Measurements from ENCODE around the gene CRYBB3.

The CRYBB3 gene

DNA sequence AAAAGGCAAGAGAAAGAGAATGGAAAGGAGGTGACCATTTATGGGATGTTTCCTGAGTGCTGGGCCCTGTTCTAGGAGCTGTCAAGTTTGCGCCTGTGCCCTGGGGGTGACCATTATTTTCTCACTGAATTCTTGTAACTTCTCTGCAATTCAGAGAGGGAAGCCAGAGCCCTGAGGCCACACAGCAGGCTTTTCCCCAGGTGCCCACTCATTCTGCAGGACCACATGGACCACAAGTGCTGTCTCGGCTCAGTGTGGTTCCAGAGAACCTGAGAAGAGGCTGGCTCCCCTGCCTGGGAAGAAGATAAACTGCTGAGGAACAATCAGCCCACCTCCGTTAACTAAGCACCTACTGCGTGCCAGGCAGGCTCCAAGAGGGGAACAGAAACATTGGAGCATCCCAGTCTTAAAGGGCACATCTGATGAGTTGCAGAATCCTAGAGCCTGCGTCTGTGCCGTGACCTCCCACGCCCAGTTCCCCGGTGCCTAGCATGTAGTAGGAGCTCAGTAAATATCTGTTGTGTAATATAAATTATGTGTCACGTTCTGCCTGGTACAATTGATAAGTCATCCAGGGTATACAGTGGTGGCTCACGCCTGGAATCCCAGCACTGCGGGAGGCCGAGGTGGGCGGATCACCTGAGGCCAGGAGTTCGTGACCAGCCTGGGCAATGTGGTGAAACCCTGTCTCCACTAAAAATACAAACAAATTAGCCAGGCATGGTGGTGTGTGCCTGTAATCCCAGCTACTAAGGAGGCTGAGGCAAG, 31.6 kb upstream of the CRYBB3 start:
- TF ChIP-seq CTCF (conservative IDR thresholded peaks at IDR 0.05; ENCODE audit: low read depth, low read length), result no peak
- DNase-seq (ENCODE audit: low read depth), result no peak
- H3K4me3 ChIP-seq (ENCODE audit: low read depth, low read length), result no peak overlapping the region

DNA sequence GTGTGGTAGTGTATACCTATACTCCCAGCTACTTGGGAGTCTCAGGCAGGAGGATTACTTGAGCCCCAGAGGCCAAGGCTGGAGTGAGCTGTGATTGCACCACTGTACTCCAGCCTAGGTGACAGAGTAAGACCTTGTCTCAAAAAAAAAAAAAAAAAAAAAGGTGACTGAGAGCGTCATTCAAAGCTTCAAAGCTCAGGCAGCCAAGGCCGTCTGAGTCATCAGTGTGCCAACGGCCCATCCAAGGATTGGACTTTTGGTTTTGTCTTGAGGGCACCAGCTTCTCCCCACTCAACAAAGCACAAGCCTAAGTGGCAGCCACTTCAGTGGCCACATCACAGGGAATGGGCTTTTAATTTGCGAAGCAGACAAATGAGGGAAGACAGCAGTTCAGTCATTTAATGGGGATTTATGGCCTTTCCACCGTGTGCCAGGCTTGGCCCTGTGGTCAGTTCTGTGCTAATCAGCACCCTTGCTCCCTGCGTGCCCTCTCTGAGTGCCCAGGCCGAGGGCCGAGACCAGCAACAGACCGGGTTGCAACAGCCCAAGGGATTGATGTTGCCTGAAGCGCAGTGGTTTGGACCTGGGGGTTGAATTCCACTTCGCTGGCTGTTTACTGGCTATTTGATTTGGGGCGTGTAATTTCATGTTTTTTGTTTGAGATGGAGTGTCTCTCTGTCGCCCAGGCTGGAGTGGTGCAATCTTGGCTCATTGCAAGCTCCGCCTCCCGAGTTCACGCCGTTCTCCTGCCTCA, 30.2 kb upstream of the CRYBB3 start:
- DNase-seq (ENCODE audit: low read depth), result no peak
- no peak overlapping the region for H3K4me3 ChIP-seq (ENCODE audit: low read depth, low read length)
- TF ChIP-seq CTCF (conservative IDR thresholded peaks at IDR 0.05; ENCODE audit: low read depth, low read length), result no peak

- H3K4me3 ChIP-seq (ENCODE audit: low read depth, low read length), result no peak overlapping the region
- no peak for DNase-seq (ENCODE audit: low read depth)
- no peak for TF ChIP-seq CTCF (conservative IDR thresholded peaks at IDR 0.05; ENCODE audit: low read depth, low read length)
These were observed 29.2 kb upstream of the CRYBB3 start for GRCh38 chr22:25170426-25170980.

- peak; percentile 41 for TF ChIP-seq CTCF (conservative IDR thresholded peaks at IDR 0.05; ENCODE audit: low read depth, low read length)
- no peak overlapping the region for H3K4me3 ChIP-seq (ENCODE audit: low read depth, low read length)
- DNase-seq (ENCODE audit: low read depth), result peak; percentile 8
These were observed 27.5 kb upstream of the CRYBB3 start for GRCh38 chr22:25172153-25172552.

DNA sequence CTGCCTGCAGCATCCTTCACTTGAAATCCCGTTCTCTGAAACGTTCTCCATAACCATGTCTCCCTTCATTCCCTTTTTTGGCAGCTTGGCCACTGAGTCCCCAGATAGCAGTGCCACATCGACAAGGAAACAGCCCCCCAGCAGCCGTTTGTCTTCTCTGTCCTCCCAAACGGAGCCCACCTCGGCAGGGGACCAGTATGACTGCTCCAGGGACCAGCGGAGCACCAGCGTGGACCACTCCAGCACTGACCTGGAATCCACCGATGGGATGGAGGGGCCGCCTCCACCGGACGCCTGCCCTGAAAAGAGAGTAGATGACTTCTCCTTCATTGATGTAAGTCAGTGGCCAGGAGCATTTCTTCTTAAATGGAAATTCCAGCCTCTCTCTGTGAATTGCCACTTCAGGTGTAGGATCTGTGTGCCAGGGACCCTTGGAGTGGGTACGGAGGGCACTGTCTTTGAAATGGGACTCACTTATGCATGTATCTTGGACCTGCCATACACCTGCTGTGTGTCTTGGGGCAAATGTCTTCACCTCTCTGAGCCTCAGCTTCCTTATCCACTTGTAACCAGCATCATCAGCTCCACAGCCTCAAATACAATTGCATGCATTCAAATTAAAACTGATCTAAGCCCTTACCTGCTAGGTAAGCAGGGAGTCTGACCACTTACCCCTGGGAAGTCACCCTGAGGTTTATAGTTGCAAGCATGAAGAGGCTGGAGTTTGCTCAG, 25.3 kb upstream of the CRYBB3 start:
- no peak for DNase-seq (ENCODE audit: low read depth)
- no peak for TF ChIP-seq CTCF (conservative IDR thresholded peaks at IDR 0.05; ENCODE audit: low read depth, low read length)

DNA sequence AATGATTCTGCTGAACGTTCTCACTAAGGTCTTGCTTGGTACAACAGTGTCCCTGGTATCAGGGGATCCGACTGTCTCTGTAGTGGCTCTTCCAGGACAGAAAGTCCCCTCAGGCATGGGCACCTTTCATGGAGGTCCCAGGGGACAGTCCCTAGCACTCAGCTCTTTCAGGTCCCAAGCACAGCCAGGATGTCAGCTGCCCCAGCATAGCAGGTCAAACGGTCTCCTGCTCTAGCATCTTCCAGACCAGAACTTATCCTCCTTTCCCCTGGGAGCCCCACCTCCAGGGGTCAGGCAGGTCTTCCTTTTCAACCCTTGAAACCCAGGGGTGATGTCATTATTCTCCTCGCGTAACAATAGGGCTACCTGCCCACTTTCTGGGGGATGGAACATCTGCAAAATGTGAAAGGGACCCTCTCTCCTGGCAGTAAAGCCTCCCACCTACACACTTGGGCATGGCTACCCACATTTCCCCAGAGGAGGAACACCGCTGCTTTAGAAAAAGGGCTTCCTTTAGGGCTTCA, 24.7 kb upstream of the CRYBB3 start:
- H3K4me3 ChIP-seq (ENCODE audit: low read depth, low read length), result no peak overlapping the region
- DNase-seq (ENCODE audit: low read depth), result no peak
- no peak for TF ChIP-seq CTCF (conservative IDR thresholded peaks at IDR 0.05; ENCODE audit: low read depth, low read length)

More for the DNA sequence above, 25.3 kb upstream of the CRYBB3 start:
- no peak overlapping the region for H3K4me3 ChIP-seq (ENCODE audit: low read depth, low read length)
